ENCODE results near the gene COL6A1.
"Not testable (repeated sequence)": the region's sequence is repeated elsewhere in the genome, so short reads cannot be mapped to it uniquely, and the experiment has no call there.

COL6A1 gene

DNA sequence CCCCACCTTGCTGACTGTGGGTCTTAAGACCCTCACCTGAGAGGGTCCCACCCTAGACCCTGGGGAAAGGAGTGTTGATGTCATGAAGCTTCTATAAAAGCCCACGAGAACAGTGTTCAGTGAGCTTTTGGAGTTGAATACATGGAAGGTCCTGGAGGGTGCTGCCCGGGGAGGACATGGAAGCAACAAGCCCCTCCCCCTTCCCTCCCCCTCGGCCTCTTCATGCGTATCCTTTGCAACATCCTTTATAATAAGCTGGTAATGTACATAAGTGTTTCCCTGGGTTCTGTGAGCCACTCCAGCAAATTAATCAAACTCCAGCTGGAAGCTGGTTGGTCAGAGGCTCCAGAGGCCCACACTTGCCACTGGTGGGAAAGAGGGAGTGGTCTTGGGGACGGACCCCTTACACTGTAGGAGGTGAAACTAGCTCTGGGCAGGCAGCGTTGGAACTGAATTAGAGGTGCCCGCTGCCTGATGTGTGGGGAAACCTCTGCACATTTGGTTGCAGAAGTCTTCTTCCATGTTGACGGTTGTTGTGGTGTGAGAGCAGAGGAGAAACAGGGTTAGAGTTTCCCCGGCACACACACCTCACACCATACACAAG, 14.7 kb upstream of the COL6A1 start:
- no peak for DNase-seq

DNA sequence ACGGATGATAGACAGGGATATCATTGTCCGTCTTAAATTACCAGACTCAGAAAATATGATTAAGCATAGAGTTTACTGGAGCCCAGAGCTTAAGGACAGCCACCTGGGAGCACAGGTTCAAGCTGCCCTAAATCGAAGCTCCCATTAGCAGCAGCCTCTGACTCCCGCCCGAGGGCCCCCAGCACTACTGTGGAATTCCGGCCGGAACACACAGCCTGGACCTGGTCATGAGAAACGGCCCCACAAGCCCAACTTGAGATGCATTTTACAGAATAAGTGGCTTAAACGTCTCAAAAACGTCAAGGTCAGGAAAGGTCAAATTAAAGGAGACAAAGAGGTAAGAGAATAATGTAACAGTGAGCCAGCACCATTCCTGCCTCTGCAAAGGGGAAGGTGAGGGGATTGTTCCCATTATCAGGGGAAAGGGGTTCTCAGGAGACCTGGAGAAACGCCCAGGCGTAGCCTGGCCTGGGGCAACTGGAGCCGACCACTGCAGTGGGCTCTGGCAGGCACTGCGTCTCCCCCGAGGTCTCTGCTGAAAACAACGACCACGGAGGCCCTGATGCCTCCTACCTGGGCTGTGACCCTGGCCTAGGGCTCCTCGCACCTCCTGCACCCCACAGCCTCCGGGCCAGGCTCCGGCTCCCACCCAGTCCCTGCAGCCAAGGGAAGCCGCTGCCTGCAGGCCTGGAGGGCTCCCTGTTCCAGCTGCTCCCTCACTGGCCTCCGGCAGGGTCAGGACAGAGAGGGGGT, 11.5 kb upstream of the COL6A1 start:
- no peak for DNase-seq

GRCh38 chr21:45970674-45971615, 10.6 kb upstream of the COL6A1 start:
- peak in 3 of 4 experiments; percentile 28 to 56 (median 34) for DNase-seq

DNA sequence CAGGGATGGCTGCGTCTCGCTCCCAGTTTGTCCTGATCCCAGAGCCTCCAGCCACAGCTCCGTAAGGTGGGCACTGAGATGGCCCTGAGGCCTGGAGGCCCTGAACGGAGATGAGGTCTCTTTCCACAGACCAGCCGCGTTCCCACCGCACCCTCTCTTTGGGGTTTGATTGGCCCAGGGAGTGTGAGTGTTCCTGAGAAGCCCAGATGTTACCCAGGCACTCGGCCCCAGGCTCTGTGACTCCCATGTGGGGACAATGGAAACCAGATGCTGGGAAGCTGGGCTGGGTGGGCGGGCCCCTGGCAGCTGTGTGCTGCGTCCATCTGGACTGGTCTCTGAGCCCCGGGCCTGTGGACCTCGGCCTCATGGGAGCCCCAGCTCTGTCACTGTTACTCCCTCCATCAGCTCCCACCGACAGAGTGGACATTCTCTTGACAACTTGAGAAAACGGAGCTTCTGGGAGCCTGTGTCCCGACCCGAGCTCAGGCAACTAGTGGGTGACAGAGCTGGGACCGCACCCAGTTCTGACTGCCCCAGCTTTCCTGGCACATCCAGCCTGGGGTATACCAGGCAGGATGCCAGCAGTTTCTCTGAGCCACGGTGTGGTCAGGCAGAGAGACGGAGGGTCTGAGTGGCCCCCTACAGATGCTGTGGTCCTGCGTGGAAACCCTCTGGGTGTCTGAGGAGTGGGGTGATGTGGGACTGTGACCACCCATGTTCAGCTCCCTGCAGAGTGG, 9.8 kb upstream of the COL6A1 start:
- DNase-seq, result no peak

DNA sequence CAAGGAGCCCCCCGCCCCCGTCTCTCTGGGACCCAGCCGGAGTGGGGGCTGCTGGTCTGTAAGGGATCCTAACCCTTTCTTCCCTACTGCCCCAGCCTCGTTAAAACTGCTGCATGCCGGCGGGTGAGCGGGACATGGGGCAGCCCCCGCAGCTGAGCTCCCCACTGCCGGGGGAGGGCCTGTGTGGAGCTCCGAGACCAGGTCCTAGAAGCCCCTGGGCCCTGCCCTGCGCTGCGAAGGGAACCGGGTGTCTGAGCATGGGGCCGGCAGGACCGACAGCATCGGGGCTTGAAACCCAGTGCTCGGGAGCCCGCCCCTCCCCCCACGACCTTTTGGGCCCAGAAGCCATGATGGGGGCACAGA, 9.2 kb upstream of the COL6A1 start:
- no peak for DNase-seq

GRCh38 chr21:45972716-45973474, 8.7 kb upstream of the COL6A1 start:
- DNase-seq, result no peak

GRCh38 chr21:45973475-45974072, 8.0 kb upstream of the COL6A1 start:
- peak in 3 of 4 experiments; percentile 44 to 71 (median 60) for DNase-seq

DNA sequence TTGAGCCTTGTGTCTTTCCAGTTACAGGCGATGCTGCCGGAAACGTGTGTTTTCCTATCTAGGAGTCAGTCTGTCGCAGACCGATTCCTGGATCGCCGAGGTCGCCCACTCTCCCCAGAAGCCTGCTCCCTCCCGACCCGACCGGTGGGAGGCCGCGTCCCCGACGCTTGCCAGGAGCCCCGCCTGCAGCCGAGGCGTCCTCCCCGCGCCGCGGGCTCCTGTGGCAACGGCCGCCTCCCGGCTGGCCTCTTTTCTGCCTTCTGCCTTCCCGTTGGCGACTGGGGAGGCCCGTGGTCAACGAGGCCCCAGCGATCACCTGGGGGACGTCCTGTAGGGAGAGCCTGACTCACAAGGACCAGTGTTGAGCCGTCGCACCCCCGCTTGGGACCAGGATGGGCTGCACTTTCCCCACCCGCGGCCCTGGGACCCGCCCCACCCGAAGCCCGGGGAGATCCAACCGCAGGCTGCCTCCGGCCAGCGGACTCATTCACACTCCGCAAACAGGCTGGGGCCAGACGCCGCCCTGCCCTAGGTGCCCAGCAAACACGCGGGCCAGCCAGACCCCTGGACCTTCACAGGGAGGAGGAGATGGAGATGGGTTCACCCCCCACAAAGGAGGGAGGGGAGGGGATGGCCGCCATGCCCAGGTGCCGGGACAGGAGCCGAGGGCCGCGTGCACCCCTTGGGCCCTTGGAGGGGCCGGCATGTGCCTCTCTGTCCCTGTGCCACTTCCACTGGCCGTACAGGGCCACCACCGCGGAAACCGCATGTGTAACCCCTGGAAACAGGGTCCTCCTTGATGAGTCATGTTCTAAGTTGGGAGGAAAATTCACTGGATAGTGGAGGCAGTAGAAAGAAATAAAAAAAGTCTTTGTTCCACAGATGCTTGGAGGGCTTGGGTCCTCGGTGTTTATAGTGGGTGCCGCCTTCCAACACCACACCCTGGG, 7.2 kb upstream of the COL6A1 start:
- DNase-seq, result peak in 1 of 4 experiments; percentile 39

- DNase-seq, result no peak
Measured at GRCh38 chr21:45975020-45975666, 6.4 kb upstream of the COL6A1 start.

GRCh38 chr21:45975667-45976409, 5.7 kb upstream of the COL6A1 start:
- not testable (repeated sequence) for DNase-seq

DNA sequence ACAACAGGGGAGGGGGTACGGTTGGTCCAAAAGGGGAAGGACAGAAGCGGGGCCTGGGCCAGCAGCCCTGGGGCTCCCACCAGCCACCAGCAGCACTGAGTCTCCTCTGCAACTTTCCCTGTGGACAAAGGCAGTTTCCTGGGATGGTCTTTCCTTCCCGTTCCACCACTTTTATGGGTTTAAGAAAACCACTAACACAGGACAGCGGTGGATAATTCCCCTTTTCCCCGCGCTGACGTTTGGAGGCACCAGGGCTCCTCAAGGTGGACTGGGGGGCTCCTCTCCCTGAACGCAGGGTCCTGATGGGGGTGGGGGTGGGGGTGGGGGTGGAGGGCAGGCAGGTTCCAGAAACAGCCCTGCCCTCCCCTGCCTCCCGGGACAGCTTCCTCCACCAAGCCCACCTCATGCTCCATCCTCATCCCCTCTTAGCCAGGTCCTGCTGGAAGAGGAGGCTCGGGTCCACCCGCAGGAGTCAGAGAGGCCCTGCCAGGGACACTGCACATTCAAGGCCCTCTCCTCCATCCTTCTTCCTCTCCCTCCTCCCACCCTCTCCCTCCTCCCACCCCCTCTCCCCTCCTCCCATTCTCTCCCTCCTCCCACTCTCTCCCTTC, 4.8 kb upstream of the COL6A1 start:
- DNase-seq, result no peak

DNA sequence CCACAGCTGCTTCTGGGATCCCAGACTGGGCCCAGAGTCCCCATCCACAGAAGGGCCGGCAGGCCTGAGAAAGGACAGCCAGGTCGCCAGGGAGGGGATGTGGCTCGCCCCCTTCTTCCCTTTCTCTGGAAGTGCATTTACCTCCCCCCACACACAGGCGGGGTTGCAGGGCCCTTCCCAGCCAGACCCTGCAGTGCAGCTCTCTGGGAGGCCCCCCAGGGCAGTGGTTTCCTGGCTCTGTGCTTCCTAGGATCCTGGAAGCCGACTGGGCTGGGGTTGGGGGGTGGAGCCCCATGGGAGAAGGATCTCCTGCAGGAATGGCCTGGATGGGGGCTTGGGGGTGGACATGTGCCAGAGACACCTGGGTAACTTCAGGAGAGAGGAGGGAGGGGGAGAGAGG, 4.2 kb upstream of the COL6A1 start:
- DNase-seq, result no peak

DNA sequence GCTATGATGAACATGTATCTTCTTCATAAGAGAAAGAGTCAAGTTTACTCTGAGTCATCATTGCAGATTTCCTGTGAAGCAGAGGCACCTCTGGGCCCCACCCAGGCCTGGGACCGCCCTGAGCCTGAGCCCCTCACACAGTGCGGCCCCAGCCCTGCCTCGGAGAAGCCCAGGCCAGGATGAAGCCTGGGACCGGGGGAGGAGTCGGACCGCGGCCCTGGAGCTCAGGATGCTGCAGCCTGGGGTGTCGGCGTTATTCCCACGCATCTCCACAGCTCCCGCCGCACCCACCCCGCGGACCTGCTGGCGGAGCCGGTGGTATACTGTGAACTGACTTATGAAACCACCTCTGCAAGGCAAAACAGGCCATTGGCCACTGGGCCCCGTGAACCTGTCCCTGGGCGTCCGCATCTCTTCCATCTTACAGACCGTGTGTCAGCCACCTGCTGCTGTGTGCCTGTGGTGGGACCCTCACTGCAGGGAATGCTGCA, 2.4 kb upstream of the COL6A1 start:
- DNase-seq, result no peak

DNA sequence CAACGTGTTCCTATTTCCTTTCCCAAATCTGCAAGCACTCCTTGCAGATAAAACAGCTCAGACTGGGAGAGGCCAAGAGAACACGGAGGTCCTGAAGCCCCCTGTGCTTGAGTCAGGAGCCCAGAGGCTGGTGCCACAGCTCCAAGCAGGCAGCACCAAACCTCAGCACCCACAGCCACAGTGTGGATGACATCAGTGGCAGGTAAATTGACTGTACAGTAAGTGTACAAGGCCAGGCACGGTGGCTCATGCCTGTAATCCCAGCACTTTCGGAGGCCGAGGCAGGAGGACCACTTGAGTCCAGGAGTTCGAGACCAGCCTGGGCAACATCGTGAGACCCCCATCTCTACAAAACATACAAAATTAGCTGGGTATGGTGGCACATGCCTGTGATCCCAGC, 1.9 kb upstream of the COL6A1 start:
- no peak for DNase-seq

GRCh38 chr21:45980271-45980670, 1.3 kb upstream of the COL6A1 start:
- no peak for DNase-seq

- no peak for DNase-seq
Measured at GRCh38 chr21:45980697-45981096, 873 bp upstream of the COL6A1 start.

GRCh38 chr21:45982092-45982757, 655 bp downstream of the COL6A1 start:
- no peak for DNase-seq
